KOPT-K1 (cell line): ENCODE measurements around the gene SHH.

Experiments
- H3K27ac ChIP-seq: fragments of 200-600 bp; sonication (generic); 2 replicates; pipeline ENCODE4 v1.5.1; 2016; ENCODE audit warnings: antibody characterized with exemption, mild to moderate bottlenecking, low read depth, low read length; ENCODE audit not compliant: poor library complexity, severe bottlenecking
- H3K36me3 ChIP-seq: fragments of 200-600 bp; sonication (generic); 2 replicates; pipeline ENCODE4 v1.5.1; 2017; ENCODE audit warnings: antibody characterized with exemption, mild to moderate bottlenecking, low read length, moderate library complexity; ENCODE audit not compliant: insufficient read depth
- H3K9me3 ChIP-seq: fragments of 200-600 bp; sonication (generic); 2 replicates; pipeline ENCODE4 v1.5.1; 2017; ENCODE audit warnings: antibody characterized with exemption, low read length, mild to moderate bottlenecking; ENCODE audit not compliant: insufficient read depth, poor library complexity, severe bottlenecking

Gene SHH

DNA sequence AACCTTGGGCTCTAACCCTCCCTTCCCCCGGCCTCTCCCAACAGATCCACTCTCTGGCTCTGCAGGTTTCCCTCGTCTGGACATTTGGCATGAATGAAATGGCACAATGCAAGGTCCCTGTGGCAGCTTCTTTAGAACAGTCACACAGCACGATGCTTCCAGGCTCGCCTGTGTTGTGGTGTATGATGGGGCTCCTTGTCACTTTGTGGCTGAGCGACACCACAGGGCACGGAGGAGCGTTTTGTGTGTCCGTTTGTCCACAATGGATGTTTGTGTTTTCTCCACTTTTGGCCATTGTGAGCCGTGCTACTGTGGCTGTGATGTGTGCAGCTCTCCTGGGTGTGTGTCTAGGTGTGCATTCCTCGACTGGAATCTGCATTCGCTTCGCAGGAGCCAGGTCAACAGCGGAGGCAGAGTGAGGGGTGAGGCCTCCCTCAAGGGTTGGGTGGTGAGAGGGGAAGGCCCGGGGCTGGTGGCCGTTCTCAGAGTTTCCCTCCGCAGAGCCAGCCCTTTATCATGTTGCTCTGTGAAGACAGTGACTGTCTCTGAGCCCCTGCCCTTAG, 22.3 kb upstream of the SHH start:
- Histone ChIP-seq H3K27ac (no peak overlapping the region), H3K9me3 (no peaks in the 10 kb centered on the region), H3K36me3 (no peaks in the 10 kb centered on the region)

DNA sequence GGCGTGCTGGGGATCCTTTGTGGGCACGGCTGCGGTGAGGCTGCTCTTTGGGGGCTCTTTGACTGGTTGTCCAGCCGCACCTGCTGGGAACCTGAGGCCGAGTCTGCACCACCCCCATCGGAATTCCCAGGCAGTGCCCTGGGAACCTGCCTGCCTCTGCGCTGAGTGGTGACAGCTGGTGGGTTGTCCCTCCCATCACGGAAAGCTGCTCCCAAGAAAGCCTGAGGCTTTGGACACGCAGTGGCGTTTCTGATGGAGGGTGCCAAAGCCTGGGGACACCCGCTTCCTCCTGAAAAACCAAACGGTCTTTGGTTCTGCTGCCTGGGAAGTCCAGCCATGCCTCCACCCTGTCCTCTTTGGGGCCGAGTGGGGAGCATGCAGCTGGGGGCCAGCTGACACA, 21.4 kb upstream of the SHH start:
- H3K9me3 ChIP-seq, result no peaks in the 10 kb centered on the region
- H3K36me3 ChIP-seq, result no peaks in the 10 kb centered on the region
- H3K27ac ChIP-seq, result no peak overlapping the region

DNA sequence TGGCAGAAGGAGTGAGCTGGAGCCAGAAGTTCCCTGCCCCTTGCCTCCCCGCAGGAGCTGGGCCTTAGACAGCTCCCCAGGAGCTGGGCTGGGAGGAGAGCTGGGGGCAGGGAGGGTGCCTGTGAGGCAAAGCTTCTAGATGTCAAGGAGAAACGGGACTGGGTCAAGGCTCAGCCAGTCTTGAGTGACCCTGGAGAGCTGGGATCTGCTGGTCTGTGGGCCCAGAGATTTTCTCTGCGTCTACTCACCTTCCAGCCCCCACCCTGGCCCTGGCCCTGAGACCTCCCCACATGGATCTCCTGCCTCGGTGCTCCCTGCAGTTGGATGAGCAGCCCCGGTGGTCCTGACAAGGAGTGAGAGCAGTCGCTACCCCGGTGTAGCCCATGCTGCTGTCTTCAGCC, 20.3 kb upstream of the SHH start:
- H3K27ac ChIP-seq, result no peak overlapping the region
- H3K9me3 ChIP-seq, result no peaks in the 10 kb centered on the region
- H3K36me3 ChIP-seq, result no peaks in the 10 kb centered on the region

DNA sequence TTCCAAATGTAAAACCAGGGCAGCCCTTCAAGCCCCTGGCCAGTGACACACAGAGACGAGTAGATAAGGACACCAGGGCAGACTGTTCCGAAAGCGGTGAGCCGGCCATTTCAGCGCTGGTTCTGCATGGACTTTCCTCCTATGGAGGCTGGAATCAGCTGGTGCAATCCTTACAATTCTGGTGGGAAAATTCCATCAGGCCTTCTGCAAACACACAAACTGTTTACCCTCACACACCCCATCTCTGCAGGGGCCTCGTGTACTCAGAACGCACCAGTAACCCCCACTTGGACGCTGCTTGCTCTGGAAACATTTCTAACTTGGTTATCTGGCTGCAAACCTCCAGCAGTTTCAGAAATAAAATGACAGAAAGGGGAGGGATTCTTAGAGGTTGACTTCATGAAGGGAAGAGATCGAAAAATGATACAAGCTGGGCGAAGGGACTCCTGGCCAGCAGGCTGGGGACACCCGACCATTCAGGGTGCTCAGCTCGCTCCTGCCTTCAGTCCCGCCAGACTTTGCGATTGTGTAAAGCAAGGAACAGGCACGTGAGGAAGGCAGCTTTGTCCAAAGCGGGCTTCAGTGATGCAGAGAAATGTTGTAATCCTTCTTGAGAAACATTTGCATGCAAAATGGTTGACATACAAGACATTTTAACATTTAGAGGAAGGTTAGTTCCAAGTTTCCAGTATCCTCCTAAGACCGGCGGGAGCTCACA, 19.7 kb upstream of the SHH start:
- no peaks in the 10 kb centered on the region for H3K36me3 ChIP-seq
- no peak overlapping the region for H3K27ac ChIP-seq
- peaks cover 3% of the 10 kb centered on the region for H3K9me3 ChIP-seq

DNA sequence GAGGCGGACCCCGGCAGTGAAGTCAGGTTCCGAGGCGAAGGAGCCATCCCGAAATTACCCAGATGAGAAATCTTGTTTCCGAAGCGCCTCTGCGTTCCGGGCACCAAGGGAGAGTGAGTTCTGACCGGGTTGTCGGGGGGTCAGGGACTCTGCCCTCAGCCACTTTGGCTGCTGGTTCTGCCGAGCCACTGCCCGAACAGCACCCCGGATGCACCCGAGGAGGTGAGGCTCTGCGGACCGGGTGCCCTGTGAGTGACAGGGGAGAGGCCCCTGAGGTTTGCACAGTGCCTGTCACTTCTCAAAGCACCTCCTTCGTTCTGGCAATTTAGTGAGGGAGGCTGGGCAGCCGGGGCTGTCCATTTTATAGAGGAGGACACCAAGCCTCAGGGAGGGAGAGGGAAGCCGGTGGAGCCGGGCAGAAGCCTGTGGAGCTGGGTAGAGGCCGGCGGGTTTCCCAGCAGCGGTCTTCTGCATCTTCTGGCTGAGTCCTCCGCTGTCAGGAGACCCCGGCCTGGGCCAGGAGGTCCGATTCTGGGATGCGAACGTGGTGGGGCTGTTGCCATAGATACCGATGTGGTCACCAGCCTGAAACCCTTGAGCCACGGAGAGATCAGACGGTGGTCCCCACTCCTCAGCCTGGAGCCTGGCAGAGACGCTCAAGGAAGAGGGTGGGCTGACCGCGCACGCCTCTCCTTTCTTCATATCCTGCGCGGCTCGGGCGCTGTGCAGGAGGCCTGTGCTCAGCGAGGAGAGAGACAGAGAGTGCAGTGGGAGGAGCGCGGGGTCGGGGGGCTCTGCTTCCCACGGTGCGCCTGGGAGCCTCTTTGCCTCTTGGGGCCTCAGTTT, 18.9 kb upstream of the SHH start:
- Histone ChIP-seq H3K36me3 (no peaks in the 10 kb centered on the region), H3K9me3 (peaks cover 3% of the 10 kb centered on the region), H3K27ac (no peak overlapping the region)

DNA sequence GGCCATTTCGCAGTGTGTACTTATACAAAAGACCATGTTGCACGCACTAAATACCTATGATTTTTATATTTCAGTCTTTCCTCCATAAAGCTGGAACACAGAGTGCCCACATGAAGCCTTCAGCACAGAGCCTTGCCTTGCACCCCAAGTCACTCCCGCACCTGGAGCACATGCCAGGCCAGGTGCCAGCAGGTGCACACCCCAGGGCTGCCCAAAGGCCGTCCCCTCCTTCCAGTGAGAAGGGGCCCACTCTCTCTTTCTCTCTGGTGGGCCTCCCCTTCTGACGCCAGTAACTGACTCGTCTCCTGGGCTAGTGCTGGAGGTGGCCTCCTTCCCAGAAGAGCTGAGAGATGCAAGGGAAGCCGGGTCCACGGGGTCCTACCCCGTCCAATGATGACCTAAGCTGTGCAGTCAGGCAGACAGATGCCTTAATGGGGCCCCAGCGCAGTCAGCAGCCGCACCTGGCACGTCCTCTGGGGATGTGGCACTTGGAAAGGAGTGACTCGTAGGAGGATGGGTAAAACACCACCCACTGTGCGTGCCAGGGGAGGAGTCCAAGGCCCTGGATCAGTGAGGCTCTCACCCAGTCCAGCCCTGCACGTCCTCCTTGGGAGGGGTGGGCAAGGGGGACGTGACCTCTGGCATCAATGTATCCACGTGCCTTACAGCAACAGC, 17.7 kb upstream of the SHH start:
- H3K9me3 ChIP-seq, result peaks cover 3% of the 10 kb centered on the region
- H3K27ac ChIP-seq, result no peak overlapping the region
- no peaks in the 10 kb centered on the region for H3K36me3 ChIP-seq

DNA sequence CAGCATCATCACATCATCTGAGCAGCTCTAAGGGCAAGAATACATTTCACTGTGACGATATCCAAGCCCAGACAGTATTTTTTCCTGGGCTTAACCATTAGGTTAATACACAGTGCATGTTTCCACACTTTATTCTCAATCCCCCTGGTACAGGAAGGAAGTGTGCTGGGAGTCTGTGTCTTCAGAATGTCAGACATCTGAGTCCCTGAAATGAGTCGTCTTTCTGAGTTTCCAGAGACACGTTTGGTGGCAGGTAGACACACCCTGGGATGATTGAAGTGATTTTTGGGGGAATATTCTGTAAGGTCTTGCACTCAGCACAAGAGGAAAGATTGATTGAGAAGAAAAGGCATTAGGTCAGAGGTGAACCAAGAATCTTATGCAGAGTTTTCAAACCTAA, 13.1 kb upstream of the SHH start:
- no peak overlapping the region for H3K27ac ChIP-seq
- H3K36me3 ChIP-seq, result no peaks in the 10 kb centered on the region
- H3K9me3 ChIP-seq, result peaks cover 3% of the 10 kb centered on the region

DNA sequence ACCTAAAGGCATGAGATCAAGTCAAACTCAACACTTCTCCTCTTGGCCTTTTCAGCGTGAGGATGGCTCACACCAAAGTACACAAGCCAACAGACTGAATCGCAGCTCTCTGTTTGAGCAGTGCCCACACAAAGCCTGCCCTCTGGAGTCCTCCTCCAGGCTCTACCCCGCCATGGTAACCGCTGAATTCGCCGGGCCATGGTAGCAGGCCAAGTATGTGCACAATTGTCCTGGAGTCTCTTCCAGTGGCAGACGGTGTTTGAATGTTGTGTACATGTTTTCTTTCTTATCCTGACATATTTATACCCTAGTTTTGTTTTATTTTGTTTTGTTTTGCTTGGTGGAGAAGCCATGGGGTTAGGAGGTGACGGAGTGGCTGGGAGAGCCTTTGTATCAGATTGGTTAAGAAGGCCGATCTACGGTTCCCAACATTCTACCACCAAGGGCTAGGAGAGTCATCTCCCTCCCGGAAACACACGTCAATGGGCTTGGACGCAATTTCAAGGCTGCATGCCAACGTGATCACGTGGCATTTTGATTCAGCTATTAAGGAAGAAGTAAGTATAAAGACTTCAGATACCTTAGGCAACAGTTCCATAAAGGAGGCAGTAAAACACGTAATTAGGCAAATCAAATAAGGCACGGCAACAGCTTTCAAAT, 12.1 kb upstream of the SHH start:
- H3K27ac ChIP-seq, result no peak overlapping the region
- H3K36me3 ChIP-seq, result no peaks in the 10 kb centered on the region
- peaks cover 3% of the 10 kb centered on the region for H3K9me3 ChIP-seq

DNA sequence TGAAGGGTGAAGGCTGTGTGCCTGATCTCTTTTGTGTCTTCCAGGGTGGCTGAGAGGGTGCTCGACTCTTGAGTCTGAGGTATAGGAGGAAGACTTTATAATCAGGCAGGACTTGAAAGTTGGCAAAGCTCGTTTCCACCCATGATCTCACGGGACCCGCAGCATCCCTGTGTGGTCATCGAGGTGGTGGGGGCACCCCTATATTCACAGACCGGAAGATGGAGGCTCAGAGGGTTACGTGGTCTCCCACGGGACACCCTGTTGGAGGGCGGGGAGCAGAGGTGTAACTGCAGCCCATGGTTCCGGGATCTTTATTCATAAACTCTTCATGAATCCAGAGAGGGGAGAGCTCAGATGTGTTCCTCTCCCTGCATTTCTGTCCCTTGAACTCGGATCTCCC, 9.6 kb upstream of the SHH start:
- H3K27ac ChIP-seq, result no peak overlapping the region
- H3K36me3 ChIP-seq, result no peaks in the 10 kb centered on the region
- no peaks in the 10 kb centered on the region for H3K9me3 ChIP-seq

DNA sequence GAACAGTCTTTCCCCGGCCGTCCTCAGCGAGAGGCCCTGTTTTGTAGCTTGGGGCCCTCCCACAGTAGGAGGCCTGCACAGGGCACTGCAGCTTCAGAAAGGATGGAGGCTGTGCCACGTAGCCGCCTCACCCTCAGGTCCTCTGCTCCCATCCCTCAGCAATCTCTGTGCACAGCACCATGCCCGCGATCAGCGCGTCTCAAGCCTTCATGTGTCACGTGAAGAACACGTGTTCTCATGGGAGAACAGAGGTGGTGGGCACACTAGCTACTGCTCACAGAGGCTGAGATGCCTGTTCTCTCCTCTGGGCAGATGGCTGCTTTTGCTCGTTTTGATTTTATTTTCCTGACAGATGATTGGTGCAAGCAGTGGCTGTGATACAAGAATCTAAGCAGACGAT, 8.5 kb upstream of the SHH start:
- no peaks in the 10 kb centered on the region for H3K36me3 ChIP-seq
- H3K27ac ChIP-seq, result no peak overlapping the region
- no peaks in the 10 kb centered on the region for H3K9me3 ChIP-seq

DNA sequence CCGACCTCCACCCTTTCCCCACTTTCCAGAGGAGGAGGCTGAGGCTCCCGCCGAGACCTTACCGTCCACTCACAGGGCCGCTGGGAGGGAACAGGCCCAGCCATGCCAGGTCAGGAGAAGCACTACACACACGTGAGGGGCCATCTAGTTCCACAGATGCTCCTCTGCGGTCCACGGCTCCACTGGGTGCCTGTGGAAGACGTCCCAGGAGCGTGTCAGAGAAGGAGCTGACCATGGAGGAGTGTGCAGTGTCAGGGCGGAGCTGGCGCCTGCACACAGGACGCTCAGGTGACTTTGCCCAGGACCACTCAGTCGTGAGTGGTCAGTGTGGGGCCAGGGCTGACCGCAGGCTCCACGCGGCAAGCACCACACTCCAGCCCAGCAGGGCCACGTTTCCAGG, 8.0 kb upstream of the SHH start:
- Histone ChIP-seq H3K9me3 (no peaks in the 10 kb centered on the region), H3K27ac (no peak overlapping the region), H3K36me3 (no peaks in the 10 kb centered on the region)

DNA sequence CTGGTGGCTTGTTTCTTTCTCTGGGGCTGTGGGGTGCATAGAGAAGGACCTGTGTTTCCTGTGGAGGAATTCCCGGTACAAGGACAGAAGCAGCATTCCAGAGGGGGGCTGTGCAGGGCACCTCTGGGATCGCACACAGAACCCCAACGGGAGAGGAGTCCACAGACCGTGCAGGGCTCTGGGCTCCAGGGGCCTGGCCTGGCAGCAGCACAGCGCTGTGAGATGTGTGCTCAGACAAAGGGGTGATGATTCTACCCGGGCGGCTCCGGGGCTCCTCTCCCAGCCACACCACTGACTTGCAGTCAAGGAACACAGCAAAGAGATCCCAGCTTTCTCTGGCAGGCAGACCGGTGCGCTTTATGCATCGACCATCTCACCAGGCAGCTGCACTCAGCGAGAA, 6.9 kb upstream of the SHH start:
- H3K9me3 ChIP-seq, result no peaks in the 10 kb centered on the region
- H3K36me3 ChIP-seq, result no peaks in the 10 kb centered on the region
- H3K27ac ChIP-seq, result no peak overlapping the region

DNA sequence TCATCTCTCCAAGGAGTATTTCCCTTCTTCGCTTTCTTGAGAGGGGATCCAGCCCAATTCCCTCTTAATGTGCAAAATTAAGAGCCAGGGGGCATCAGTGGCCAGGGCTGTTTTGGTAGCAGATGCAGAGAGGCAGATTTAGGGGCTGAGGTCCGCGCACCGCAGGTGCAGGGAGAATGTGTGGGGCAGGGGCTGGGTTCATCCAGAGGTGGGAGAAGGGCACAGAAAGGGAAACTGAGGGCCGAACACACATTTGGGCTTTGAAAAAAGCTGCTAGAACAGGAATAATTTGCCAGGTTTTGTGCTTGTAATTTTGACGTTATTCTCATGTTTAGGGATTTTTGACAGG, 6.5 kb upstream of the SHH start:
- Histone ChIP-seq H3K9me3 (no peaks in the 10 kb centered on the region), H3K36me3 (no peaks in the 10 kb centered on the region), H3K27ac (no peak overlapping the region)

DNA sequence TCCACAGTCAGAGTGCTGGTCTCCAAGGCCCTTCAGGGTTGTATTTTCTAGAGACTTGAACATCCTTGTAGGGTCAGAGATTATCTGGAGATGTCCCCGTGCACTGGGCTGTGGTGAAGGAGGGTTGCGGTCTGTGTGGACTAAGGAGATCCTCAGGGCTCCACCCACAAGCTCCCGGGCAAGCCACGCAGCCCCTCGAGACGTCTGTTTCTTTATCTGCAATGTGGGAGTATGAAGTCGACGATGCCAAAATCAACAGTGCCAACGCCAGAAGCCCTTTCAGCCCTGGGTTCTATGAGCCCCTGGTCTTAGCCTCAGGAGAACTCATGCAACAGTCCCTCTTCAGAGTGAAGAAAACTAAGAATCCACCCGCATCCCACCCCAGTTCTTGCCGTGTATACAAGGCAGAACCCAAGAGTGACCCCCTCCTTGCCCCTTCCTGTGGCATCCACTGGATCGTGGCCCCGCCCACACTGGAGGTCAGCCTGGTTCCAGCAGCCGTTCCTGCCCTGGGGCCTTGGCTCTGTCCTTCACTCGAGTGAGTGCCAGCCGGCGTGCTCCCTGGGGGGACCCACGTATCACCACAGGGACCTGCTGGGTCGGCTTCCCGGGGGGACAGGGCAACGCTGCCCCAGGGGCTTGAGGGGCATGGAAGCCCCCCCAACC, 6.0 kb upstream of the SHH start:
- H3K9me3 ChIP-seq, result no peaks in the 10 kb centered on the region
- H3K27ac ChIP-seq, result no peak overlapping the region
- no peaks in the 10 kb centered on the region for H3K36me3 ChIP-seq
